Measurements from ENCODE around the gene HEMK1. TPM values are rescaled to one million over a fixed set of nuclear protein-coding genes. Genes with fewer than 3 reads are reported as not detected.

The HEMK1 gene
- total RNA-seq, 4 donors from 2014 or later, result 7.3 to 11.6 (median 7.9) TPM

DNA sequence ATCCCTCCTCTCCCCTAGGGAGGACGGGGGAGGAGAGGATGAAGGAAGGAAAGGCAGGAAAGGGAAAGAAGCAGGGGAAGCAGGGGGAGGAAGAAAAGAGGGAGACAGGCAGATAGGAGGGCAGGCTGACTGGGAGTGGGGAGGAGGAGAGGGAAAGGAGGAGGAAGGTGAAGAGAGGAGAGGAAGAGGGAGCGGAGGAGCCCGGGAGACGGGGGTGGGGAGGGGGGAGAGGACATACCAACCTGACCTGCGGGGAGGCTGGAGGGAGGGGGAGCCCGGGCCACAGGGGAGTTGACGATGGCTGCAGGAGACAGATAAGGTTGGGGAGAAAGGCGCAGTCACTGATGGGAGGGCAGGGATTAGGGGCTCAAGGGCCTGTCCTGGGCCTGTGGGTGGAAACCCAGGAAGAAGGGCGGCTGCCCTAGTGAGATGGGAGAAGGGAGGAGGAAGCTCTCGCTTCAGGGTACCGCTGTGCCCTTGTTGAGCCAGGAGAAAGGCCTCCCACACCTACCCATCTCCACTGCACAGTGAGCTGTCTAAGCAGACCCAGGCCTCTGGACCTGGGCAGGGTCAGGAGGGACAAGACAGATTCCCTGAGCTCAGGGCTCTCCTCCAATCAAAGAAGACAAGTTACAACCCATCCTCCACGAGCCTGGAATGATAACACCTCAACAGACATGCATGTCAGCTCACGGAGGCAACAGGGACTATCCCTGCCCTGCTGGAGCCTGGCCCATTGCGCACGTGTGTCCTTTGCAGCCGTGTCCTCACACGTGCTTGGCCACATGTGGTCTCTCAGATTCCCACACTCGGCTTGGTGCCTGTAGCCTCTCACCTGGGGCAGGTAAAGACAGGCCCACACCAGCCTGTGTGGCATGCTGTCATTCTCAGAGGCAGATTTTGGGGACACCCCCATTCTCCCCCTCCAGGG, 29.7 kb upstream of the HEMK1 start:
- no peaks in the 10 kb centered on the region for H3K4me1 ChIP-seq
- no peaks in the 10 kb centered on the region for H3K9me3 ChIP-seq
- in situ Hi-C loops (cut with MboI; ENCODE audit: low pct_ligation_motif_present in 1 of 4, low pct_unique_long_range_greater_than_20kb in 1 of 4, low sequenced_read_pairs in 3 of 4) (loop anchor here in 2 of 4 donors (10.0 kb wide), 2 partner anchors 105 to 195 kb away; partner anchors contain the start of genes RASSF1 (in 1 of the 2) and ZMYND10 (in 1 of the 2)), intact Hi-C loops (cut with DNase I; ENCODE audit: low total_unique reads) (loop anchor here (10.0 kb wide), 3 partner anchors 105 to 195 kb away; partner anchors contain the start of genes RASSF1 and ZMYND10)
- H3K4me3 ChIP-seq, result no peak overlapping the region
- H3K27ac ChIP-seq, result no peak overlapping the region
- WGBS, 2 donors (ENCODE audit: low coverage in 1 of 2), result 65 to 68% methylated on average over 8 to 18 of the region's 18 CpGs
- no peaks in the 10 kb centered on the region for H3K36me3 ChIP-seq
- DNase-seq, result no peak
- no peak for TF ChIP-seq POLR2AphosphoS5 (IDR thresholded peaks at IDR 0.05)
- TF ChIP-seq, protein P1, sequence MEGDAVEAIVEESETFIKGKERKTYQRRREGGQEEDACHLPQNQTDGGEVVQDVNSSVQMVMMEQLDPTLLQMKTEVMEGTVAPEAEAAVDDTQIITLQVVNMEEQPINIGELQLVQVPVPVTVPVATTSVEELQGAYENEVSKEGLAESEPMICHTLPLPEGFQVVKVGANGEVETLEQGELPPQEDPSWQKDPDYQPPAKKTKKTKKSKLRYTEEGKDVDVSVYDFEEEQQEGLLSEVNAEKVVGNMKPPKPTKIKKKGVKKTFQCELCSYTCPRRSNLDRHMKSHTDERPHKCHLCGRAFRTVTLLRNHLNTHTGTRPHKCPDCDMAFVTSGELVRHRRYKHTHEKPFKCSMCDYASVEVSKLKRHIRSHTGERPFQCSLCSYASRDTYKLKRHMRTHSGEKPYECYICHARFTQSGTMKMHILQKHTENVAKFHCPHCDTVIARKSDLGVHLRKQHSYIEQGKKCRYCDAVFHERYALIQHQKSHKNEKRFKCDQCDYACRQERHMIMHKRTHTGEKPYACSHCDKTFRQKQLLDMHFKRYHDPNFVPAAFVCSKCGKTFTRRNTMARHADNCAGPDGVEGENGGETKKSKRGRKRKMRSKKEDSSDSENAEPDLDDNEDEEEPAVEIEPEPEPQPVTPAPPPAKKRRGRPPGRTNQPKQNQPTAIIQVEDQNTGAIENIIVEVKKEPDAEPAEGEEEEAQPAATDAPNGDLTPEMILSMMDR (IDR thresholded peaks at IDR 0.05), result no peak
- TF ChIP-seq POLR2A (IDR thresholded peaks at IDR 0.05), result no peak
- no peak for TF ChIP-seq EP300 (IDR thresholded peaks at IDR 0.05; ENCODE audit: low read depth)
- H3K27me3 ChIP-seq, result peaks cover 10% of the 10 kb centered on the region

DNA sequence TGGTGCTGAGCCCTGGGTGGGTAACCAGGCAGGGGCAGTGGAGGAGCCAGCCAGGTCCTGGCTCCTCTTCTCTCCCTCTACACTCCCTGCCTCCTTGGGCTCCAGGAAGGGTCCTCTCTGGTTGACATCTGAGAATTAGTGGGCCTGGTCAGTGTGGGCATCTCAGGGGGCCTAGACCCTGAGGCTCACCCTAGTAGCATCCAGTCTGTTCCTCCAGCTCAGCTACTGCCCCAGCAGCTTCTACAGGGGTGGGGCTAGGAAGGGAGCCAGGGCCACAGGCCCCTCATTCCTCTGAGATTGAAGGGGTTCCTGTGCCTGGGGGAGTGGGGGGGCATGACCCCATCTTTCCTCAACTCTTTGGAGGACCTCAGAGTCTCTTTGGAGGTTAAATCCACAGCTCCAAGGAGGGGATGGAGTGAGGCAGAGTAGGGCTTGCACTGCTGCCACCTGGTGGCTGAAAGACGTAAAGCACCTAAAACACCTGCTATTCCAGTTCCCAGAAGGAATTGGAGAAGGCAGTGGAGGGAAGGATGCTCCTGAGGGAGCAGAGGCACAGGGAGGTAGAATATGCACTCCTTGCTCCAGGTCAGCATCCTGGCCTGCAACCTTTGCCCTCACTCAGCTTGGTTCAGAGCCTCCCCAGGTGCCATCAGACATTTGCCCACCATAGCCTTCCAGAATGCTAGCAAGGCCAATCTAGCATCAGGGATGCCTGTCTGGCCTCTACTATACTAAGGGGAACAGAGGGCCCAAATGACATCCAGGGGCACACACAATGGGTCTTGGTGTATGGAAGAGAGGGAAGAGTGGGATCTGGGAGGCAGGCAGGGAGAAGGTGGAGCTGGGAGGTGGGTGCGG, 26.9 kb upstream of the HEMK1 start:
- in situ Hi-C loops (cut with MboI; ENCODE audit: low pct_ligation_motif_present in 1 of 4, low pct_unique_long_range_greater_than_20kb in 1 of 4, low sequenced_read_pairs in 3 of 4), result loop anchor here in 2 of 4 donors (10.0 kb wide), 1 partner anchor 108 kb away; no protein-coding TSS in a partner anchor
- Histone ChIP-seq H3K4me3 (no peak overlapping the region), H3K4me1 (no peaks in the 10 kb centered on the region), H3K9me3 (no peaks in the 10 kb centered on the region), H3K36me3 (no peaks in the 10 kb centered on the region), H3K27ac (no peak overlapping the region), H3K27me3 (peaks cover 6% of the 10 kb centered on the region)
- TF ChIP-seq POLR2AphosphoS5 (IDR thresholded peaks at IDR 0.05) (no peak), POLR2A (IDR thresholded peaks at IDR 0.05) (no peak), EP300 (IDR thresholded peaks at IDR 0.05; ENCODE audit: low read depth) (no peak)
- TF ChIP-seq, protein P1 (IDR thresholded peaks at IDR 0.05), result peak; percentile 80 to 94 (median 88)
- WGBS, 2 donors (ENCODE audit: low coverage in 1 of 2), result 46% methylated on average over 2 of the region's 2 CpGs; no CpG with 5 or more reads in 1 of the 2 donors
- peak; percentile 75 for DNase-seq
- intact Hi-C loops (cut with DNase I; ENCODE audit: low total_unique reads), result loop anchor here (10.0 kb wide), 3 partner anchors 108 to 198 kb away; partner anchors contain the start of genes RASSF1 and ZMYND10

- DNase-seq, result no peak
- intact Hi-C loops (cut with DNase I; ENCODE audit: low total_unique reads) (loop anchor here (10.0 kb wide), 3 partner anchors 111 to 201 kb away; partner anchors contain the start of genes RASSF1 and ZMYND10), in situ Hi-C loops (cut with MboI; ENCODE audit: low pct_ligation_motif_present in 1 of 4, low pct_unique_long_range_greater_than_20kb in 1 of 4, low sequenced_read_pairs in 3 of 4) (loop anchor here in 2 of 4 donors (10.0 kb wide), 1 partner anchor 111 kb away; no protein-coding TSS in a partner anchor)
- no peaks in the 10 kb centered on the region for H3K27me3 ChIP-seq
- no peak overlapping the region for H3K27ac ChIP-seq
- no peaks in the 10 kb centered on the region for H3K9me3 ChIP-seq
- H3K4me3 ChIP-seq, result no peak overlapping the region
- TF ChIP-seq, protein P1 (IDR thresholded peaks at IDR 0.05), result no peak
- no peak for TF ChIP-seq EP300 (IDR thresholded peaks at IDR 0.05; ENCODE audit: low read depth)
- no peak for TF ChIP-seq POLR2A (IDR thresholded peaks at IDR 0.05)
- WGBS, 2 donors (ENCODE audit: low coverage in 1 of 2), result 92% methylated on average over 1 of the region's 1 CpG; no CpG with 5 or more reads in 1 of the 2 donors
- no peaks in the 10 kb centered on the region for H3K36me3 ChIP-seq
- no peaks in the 10 kb centered on the region for H3K4me1 ChIP-seq
Observed at GRCh38 chr3:50545781-50546180, 23.5 kb upstream of the HEMK1 start.

Data from transverse colon (tissue), 4 donors.